Panc1 (cell line): ENCODE measurements around the gene PKMYT1.

Experiments
- CTCF ChIP-seq: fragments of 450-650 bp; IDR thresholded peaks from 2 replicates; pipeline ENCODE4 v1.5.1; 2017; ENCODE audit warnings: mild to moderate bottlenecking
- POLR2AphosphoS5 ChIP-seq: IDR thresholded peaks from 2 replicates; pipeline ENCODE4 v1.6.1; 2012; ENCODE audit warnings: mild to moderate bottlenecking, low read depth, low read length, moderate library complexity
- REST ChIP-seq, 2 experiments: IDR thresholded peaks; 2 replicates each; pipeline ENCODE4 v1.6.1; 2011 to 2012; ENCODE audit warnings: low read depth in 2 of 2, control low read depth in 1 of 2, low read length in 1 of 2, mild to moderate bottlenecking in 1 of 2, moderate library complexity in 1 of 2; ENCODE audit not compliant: insufficient read depth in 1 of 2
- SIN3A ChIP-seq: IDR thresholded peaks from 2 replicates; pipeline ENCODE4 v1.6.1; 2012; ENCODE audit warnings: low read depth, mild to moderate bottlenecking, low read length, moderate library complexity, borderline replicate concordance; ENCODE audit not compliant: insufficient read depth

GRCh38 chr16:3010510-3010909, 30.3 kb upstream of the PKMYT1 start:
- TF ChIP-seq CTCF (no peak), SIN3A (no peak), POLR2AphosphoS5 (no peak), REST (IDR thresholded peaks at IDR 0.05; ENCODE audit: insufficient read depth in 1 of 2, low read depth in 2 of 2, low read length in 1 of 2) (no peak)
